HG02981 (cell line): ENCODE data around the gene PTPN23.

Source experiments
- ATAC-seq: cut with Tn5 transposase; IDR thresholded peaks from one replicate; pipeline ENCODE4 v1.9.1; 2021; ENCODE audit warnings: mild to moderate bottlenecking, moderate library complexity; ENCODE audit not compliant: unreplicated experiment

PTPN23 gene

GRCh38 chr3:47418167-47419082, 37.6 kb downstream of the PTPN23 start:
- ATAC-seq: no peak

GRCh38 chr3:47419083-47420043, 38.5 kb downstream of the PTPN23 start:
- no peak for ATAC-seq

- ATAC-seq: no peak
Observed at GRCh38 chr3:47420044-47420430, 39.2 kb downstream of the PTPN23 start.

- peak; percentile 67 for ATAC-seq
Observed at GRCh38 chr3:47420511-47421484, 40.0 kb downstream of the PTPN23 start.

- ATAC-seq: no peak
Observed at GRCh38 chr3:47421741-47422649, 41.2 kb downstream of the PTPN23 start.

GRCh38 chr3:47422743-47423142, 41.9 kb downstream of the PTPN23 start:
- ATAC-seq: no peak

GRCh38 chr3:47423548-47424145, 42.8 kb downstream of the PTPN23 start:
- ATAC-seq: no peak

- ATAC-seq: no peak
Observed at GRCh38 chr3:47424434-47425382, 43.9 kb downstream of the PTPN23 start.

- no peak for ATAC-seq
Observed at GRCh38 chr3:47425383-47425778, 44.6 kb downstream of the PTPN23 start.

- no peak for ATAC-seq
Observed at GRCh38 chr3:47425959-47426358, 45.1 kb downstream of the PTPN23 start.

- no peak for ATAC-seq
Observed at GRCh38 chr3:47427866-47428265, 47.0 kb downstream of the PTPN23 start.

- no peak for ATAC-seq
Observed at GRCh38 chr3:47428662-47429061, 47.8 kb downstream of the PTPN23 start.

- no peak for ATAC-seq
Observed at GRCh38 chr3:47429476-47430270, 48.9 kb downstream of the PTPN23 start.

- no peak for ATAC-seq
Observed at GRCh38 chr3:47430606-47431005, 49.8 kb downstream of the PTPN23 start.

GRCh38 chr3:47431225-47431624, 50.4 kb downstream of the PTPN23 start:
- no peak for ATAC-seq

- ATAC-seq: no peak
Observed at GRCh38 chr3:47432673-47433072, 51.9 kb downstream of the PTPN23 start.

GRCh38 chr3:47433796-47434195, 53.0 kb downstream of the PTPN23 start:
- no peak for ATAC-seq
